Hindlimb muscle (tissue), 1 donor: ENCODE data around the gene MPPED2. TPM values are rescaled to one million over a fixed set of nuclear protein-coding genes. Genes with fewer than 3 reads are reported as not detected.
A peak's percentile ranks its signal among the peaks of the same experiment; 100 is the strongest.

Source experiments
- DNase-seq: peaks from one replicate; pipeline ENCODE4 v3.0.0-alpha.2; 2013
- polyA plus RNA-seq: library from polyadenylated mRNA; unstranded; fragments of 120-200 nt; gene quantifications from one replicate; pipeline ENCODE4 v1.2.1, GENCODE V29; 2013; ENCODE audit not compliant: insufficient read length

The MPPED2 gene, protein sequence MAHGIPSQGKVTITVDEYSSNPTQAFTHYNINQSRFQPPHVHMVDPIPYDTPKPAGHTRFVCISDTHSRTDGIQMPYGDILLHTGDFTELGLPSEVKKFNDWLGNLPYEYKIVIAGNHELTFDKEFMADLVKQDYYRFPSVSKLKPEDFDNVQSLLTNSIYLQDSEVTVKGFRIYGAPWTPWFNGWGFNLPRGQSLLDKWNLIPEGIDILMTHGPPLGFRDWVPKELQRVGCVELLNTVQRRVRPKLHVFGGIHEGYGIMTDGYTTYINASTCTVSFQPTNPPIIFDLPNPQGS
- polyA plus RNA-seq = 4.4 TPM

DNA sequence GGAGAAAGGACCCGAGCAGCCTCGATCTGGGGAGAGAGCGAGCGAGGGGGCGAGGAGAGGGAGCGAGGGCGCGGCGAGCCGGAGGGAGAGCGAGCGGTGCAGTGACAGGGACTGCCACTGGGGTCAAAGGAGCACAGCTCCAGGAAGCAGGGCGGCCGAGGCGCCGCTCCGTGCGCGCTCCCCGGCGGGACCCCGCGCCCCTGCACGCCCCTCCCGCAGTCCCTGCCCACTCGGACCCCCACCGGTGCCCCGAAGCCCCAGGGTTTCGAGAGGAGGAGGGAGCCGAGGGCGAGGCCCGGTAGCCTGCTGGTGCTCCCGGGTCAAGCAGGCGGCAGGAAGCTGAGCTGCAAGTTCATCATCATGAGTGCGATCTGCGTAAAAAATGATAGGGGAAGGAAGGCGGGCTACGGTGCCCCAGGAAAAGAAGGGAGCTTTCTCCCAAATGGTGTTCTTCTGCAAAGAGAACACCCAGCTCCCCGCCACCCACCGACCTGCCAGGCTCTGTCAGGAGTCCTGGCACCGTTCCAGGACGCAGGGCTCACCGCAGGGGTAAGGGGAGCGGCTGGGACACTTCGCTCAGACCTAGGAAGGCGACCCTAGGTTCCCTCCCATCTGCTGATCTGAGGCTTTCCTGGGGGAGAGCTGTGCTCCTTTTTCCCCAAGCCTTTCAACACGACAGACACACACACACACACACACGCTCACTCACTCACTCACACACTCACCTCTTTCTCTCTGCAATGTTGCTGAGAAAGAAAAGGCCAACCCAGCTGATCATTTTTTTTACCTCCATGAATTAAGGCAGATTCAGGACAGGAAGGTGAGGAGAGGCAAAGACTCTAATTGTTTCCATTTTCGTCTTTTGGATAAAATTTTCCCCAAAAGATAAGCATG lies at the start of gene MPPED2:
TSS of gene MPPED2 (minus strand) at position 103 of the 894 bp plus-strand sequence. CDS start 5,980 bp downstream, outside the sequence.
- DNase-seq = peak; percentile 69

DNA sequence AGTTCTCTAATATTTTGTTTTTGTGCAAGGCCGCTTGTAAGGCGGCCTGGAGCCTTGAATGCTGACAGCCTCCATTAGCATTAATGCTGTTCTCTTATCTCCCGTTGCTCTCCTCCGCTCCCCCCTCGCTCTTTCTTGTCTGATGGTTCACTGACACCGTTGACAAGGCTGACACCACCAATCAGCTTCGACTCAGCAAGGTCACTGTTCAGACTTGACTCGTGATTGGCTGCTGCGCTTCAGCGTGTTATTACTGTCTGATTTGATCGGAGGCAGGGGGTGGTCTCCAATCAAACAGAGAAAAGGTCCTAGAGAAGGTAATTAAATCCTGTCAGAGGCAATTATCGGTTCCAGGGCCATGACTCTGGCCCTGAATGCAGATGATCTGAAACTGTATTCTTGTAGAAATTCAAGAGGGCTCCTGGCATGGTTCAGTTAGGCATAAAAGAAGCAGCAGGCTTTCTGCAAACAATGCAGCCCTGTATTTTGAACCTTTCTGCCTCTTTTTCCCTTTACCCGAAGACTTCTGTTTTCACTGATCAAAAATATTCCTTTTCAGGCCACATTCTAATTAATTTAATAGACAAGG lies 49.3 kb upstream of the MPPED2 start:
- DNase-seq = no peak

DNA sequence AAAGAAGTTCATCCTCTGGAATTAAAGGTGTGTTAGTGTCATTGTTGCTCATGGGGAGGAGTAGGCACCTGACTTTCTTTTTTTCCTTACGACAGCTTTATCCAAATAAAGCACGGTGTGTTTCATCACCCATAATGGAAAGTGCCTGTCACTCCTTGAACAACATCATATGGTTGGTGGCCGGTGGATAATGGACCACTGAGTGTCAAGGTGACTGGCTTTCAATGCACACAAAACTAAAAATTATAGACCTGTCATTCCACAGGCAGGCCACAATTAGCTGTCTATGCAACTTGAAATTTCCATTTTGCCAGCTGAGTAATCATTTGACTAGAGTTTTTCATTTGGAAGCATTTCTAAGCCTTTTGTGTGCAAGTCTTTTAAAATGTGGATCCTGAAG lies 45.0 kb upstream of the MPPED2 start:
- DNase-seq = no peak

DNA sequence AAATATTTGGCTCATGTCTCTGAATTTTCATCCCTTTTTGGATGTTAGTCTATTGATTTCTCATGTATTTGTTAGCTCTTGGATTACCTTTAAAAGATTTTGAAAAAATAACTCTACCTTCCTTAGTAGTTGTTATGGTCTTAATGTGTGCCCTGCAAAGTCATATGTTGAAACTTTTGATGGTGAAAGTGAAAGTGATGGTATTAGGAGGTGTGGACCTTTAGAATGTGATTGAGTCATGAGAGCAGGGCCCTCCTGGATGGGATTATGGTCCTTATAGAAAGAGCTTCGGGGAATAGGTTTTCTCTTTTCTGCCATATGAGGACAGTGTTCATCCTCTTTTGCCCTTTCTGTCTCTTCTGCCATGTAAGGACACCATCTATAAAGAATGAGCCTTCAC lies 33.6 kb upstream of the MPPED2 start:
- no peak for DNase-seq

DNA sequence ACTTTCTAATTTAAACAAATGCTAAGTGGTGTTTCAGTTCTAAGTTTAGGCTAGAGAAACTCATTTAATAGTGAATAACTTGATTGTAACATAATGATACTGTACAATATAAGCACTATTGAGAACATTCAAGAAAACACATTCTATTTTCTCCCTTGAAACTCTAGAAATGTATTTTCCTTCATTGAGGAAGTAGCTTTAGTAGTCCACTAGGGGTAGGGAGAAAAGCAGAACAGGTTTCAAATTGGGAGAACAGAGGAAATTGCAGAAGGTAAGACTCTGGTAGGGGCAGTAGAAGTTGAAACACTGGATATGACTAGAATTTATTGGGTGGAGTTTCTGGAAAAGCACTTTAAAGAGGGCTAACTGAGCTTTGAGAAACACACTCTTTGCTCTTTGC lies 31.6 kb upstream of the MPPED2 start:
- DNase-seq = no peak

DNA sequence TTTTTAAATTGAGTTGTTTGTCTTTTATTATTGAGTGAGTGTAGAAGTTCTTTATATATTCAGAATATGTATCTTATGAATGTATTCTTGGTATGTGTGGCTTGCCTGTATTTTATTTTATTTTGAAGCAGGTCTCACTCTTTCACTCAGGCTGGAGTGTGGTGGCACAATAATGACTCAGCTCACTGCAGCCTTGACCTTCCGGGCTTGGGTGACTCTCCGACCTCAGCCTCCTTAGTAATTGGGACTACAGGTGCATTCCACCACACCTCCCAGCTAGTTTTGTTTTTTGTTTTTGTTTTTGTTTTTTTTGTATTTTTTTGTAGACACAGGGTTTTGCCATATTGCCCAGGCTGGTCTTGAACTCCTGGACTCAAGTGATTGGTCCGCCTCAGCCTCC lies 24.5 kb upstream of the MPPED2 start:
- DNase-seq = no peak

DNA sequence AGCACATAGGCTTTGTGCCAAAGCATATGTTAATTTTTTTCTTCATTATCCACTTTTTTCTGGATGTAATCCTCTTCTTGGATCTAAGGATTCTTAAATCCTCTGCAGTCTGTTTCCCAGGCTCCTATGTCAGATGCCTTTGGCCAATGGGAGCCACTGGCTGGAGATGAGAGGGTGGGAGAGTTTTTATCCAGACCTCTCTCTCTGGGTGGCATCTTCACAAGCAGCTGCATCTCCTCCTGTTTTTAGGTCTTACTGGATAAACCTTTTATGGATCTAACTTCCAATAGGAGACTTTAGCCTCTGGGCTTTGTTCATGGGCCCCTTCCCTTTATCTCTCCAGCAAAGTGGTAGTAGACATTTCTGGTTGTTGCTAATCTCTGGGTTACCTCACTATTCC lies 22.4 kb upstream of the MPPED2 start:
- DNase-seq = no peak

DNA sequence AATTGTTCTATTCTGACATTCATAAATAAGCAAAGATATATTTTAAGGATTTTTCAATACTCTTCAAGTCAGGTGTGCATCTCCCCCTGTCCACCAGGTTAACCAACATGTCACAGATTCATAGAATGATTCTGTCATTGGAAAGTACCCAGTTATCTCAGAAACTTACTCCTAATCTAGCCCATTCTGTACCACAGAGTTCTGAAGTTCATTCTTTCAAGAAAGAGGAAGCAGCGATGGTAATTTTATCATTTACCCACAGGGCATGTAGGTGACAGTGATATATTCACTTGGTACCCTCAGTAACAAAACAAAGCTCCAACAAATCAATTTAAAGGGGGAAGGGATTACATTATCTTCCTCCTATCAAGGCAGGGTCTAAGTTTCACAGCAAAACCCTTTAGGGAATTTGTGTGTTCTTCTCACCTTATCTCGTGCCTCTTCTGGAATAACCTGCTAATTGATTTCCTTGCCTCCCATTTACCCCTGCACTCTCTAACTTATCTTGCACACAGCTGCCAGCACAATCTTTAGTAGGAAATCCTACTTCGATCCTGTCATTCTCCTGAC lies 19.0 kb upstream of the MPPED2 start:
- no peak for DNase-seq

DNA sequence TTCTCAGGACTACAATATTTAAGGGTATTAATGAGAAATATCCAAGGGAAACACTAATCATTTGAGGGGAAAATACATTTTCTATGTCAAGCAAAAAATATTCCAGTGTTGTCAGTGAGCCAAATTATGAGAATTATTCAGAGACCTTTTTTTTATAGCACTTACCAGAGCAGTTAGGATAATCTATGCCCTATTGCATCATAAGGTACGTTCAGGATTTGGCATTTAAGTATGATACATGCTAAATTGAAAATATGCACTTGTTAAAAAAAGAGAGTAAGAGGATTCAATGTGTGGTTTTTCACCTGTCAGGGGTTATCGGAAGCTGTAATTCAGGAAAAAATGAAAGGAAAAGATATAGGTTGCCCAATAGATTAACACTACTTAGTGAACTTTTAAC lies 17.2 kb upstream of the MPPED2 start:
- no peak for DNase-seq

DNA sequence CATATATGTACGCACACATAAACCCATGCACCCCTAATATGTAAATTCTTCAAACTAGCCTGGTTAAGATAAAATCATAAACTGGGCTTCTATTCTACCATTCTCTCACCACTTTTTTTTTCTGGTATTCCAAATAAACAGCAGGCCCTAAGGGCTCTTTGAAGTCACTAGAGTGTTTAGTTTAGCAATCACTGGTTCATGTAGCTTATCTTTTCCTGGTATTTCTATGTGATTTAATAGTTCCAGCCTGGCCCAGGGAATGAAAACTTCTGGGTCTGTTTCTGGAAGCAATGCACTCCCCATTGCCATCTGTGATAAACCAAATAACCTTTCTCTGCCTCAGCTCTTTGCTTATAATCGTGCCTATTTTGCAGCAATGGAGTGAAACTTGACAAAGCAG lies 10.7 kb upstream of the MPPED2 start:
- no peak for DNase-seq

DNA sequence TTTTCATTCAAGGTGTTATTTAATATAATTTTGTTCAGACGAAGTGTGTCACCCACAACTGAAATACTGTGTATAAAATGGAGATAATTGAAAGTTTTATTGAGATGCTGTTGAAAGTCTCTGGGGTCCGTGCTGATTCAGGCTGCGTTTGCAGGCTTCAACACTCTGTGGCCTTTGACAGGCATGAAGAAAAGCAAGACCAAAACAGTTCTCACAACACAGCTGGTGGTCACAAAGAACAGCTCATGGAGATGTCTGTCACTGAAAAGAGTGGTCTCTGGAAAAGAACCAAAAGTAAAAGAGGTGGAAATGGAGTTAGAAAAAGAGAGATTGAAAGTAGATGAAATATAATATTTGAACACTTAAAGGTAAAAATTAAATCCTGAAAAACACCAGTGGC lies 9.8 kb upstream of the MPPED2 start:
- DNase-seq = no peak

DNA sequence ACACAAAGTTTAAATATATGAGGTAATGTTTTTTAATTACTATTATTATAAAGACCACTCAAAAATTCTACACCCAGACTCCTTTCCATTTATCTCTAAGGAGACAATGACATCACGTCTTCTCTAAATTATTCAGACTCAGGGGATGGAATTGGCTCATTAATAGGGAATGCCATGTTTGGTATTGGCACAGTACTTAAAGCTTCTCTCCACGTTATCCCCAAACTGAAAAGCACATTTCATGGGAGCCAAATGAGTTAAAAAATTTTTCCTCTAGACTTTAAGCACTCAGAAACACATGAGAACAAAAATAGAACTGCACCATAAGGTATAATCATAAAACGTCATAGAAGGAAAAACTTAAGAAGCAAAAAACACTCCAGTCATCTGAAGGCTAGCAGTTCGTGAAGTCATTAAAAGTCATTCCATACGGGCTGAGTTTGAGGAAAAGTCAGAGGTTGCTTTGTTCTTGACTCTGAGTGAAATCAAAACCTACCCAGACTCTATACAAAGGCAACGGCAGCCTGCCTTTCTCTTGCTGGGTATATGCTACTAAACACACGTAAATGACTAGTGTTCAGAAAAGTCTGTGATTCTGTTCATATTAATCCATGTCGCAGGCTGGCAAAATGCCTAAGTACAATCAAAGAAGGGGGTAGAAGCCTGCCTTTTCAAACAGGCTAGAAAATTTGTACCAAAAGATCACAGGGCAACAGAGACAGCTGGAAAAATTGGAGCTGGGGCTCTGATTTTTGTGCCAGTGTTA lies 8.7 kb upstream of the MPPED2 start:
- DNase-seq = peak; percentile 50

DNA sequence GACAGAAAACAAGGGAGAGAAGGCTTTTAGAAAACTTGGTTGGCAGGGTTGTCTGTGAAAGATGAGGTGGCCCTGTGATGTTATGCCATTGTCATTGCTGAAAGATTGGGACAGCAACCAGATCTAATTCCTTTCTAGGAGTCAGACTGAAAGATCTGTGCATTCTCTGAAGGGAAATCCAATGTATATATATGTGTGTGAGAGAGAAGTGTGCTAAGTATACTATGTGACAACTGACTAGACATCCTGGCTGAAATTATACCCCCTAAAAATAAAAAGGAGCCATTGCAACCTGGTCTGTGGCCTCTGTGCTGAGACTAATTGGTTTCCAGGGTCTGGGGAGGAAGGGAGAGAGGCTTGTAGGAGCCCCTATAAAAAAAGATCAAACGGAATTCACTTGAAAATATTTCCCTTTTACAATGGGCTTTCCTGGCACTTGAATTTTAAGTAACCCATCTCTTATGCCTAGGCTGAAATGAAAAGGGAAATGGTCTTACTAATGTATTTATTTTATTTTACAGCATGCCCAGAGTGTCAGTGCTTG lies 1.2 kb upstream of the MPPED2 start:
- no peak for DNase-seq

DNA sequence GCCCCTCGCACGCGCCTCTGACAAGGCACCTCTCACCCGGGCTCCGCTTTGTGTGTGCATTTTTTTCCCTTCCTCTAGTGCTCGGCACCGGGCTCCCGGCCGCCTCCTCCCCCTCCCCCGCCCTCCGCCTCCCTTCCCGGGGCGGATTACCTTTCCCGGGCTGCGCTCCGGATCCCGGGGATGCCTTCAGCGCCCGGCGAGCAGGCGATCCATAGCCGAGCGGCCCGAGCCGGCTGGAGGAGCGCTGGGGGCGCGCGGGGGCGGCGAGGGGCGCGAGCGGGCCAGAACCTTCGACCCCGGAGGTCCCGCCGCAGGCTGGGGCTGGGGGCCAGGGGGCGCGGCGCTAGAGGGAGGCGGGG lies 282 bp downstream of the MPPED2 start:
- peak; percentile 41 for DNase-seq

DNA sequence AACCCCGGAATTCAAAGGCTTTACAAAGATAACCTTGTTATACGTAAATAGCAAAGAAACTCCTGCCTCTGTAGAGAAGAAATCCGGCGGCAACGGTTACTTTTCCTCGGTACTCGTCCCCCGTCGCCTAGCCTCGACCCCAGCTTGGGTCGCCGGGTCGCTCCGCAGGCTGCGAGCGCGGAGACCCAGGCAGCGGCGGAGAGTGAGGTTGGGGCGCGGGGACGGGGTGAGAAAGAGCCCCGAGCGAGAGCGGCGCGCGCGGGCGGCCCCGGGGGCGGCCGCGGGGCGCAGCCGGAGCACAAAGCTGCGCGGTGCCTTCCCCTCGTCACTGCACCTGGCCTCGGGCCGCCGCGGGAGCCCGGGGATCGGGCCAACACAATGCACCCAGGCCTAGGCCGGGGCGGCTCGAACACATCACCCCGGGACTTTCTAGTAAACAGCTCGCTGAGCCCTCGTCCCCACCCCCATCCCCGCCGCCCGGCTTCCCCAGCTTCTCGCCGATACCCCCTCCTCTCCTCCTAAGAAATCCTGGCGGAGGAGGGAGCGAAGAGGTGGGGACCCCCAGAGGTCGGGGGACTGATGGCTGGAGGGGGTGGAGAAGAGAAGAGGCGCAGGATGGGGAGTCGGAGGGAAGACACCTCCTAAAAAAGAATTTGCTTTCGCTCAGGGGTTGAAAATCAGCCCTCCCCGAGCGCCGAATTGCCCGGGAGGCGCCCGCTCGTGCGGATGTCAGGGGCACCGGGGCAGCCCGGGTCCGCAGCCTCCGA lies 845 bp downstream of the MPPED2 start:
- DNase-seq = peak; percentile 66

DNA sequence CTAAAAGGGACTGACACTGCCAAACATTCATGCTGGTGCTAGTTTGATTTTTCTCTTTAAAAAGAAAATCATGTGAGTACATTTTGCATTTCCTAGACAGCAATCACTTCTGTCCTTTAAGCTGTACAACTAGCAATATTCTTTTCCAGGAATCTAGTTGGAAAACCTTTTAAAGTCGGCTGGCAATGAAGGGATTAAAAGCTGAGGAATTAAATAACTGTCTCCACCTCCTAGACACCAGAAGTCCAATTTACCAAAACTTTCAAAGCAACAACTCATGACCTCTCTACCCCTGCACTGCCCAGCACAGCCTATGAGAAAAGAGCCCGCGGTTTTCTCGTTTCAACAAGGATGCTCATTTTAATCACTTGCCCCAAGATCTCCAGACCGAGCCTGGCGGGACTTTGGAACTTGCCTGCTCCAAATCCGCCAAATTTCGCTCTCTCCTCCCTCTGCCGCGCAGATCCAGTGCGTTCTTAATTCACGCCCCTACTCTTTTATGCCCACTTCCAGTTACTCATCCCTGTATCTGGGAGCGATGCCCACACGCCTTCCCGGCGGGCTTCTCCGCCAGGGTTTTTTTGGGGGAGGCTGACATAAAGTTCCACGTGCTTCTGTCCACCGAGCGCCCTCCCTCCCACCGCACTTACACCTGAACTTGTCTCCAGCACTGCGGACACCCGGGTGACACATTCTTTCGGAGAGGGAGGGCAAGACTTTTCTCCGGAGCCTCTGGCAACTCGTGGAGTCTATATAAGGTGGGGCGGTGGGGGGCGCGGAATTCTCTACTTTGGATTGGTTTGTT lies 2.5 kb downstream of the MPPED2 start:
- peak; percentile 73 for DNase-seq

DNA sequence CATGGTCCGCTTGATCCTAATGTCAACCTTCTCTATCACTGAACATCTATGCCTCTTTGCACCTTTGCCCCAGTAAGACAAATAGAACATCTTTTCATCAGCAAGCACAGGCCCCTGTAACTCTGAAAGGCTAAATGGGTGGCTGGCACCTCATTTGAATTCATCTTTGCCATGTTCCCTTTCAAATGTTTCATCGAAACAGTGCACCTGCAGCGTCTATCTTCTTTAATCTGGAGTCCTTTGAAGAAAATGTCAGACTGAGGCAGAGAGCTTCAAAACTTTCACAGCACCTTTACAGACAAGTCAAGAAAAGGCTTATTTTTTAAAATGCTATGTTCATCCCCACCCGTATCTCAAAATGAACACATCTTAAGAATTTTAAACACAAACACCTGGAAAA lies 3.4 kb downstream of the MPPED2 start:
- DNase-seq = no peak

DNA sequence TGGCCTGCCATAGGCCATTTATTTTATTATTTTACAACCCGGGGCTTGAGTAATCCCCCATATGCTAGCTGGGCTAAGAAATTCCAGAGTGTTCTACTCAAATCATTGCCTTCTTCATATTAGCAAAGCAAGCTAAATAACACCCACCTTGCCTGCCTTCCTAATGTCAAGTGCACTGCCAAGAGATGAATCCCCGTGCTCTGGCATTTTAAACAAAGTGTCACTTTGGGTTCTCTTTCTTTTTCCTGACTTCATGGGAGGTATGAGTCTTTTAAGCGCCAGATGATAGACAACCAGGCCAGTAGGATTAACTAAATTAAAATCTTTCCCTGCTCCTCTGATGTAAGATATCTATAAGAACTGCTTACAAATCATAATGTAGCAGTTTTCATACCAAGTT lies 4.5 kb downstream of the MPPED2 start:
- no peak for DNase-seq

DNA sequence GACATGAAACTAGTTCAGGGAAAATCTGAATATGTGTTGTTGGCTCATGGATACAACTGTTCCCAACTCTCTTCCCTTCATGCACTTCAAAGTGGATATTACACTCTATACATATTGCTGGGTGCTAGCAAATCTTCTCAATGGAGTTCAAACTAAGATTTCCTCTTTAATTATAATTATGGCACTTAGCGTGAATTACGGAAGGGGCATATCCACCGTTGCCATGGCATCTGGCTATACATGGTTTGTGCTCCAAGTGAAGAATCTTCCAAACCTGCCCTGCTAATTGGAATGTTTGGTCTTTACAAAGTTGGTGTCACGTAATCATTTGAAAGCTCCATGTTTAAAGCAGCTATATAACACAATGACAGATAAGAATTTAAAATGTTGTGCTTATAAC lies 5.6 kb downstream of the MPPED2 start:
- no peak for DNase-seq

DNA sequence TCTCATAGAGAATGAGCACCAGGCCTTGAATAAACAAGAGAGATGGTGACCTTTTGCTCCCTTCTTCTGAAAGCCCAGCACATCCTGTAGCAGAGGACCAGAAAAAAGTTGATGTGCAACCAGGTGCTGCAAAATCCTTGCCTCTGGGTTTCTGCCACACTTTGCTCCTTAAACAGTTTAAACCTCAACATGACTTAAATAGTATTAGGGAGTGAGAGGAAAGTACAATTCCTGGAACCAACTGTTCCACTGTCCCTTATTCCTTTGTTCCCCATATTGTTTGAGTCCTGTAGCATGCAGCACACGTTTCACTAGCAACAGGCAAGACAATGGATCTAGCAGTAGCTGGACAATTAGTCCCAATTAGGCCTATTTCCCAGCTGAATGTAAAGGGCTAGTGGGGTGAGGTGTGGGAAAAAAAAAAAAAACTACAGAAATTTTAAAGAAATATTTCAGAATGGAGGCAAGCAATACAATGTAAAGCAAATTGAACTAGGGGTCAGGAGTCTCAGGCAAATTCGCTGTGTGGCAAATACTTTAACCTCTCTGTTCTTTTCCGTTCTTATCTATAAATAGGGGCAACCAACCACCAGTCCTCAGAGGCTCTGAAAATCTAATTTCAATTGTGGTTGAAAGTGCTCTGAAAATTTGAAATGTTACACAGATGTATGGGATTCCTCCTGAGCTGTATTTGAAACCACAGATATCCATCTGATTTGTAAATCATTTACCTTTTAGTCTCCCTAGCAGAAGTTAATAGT lies 6.6 kb downstream of the MPPED2 start:
- no peak for DNase-seq
